Vagina (tissue), 2 donors: Measurements from ENCODE around the gene SPOCD1.

Experiments used
- CTCF ChIP-seq, 3 experiments: fragments of 450-650 bp in 2 of 3; fragments of 200-600 bp in 1 of 3; sonication (generic) in 1 of 3; IDR thresholded peaks; one replicate each; pipeline ENCODE4 v1.5.1; 2017 to 2019; ENCODE audit warnings: antibody characterized with exemption in 3 of 3, mild to moderate bottlenecking in 2 of 3, moderate library complexity in 2 of 3
- POLR2A ChIP-seq, 2 donors: fragments of 450-650 bp; IDR thresholded peaks; one replicate each; pipeline ENCODE4 v1.6.1; 2017; ENCODE audit warnings: antibody characterized with exemption in 2 of 2, mild to moderate bottlenecking in 2 of 2, moderate library complexity in 2 of 2
- POLR2AphosphoS5 ChIP-seq, 2 donors: sonication (generic); formaldehyde crosslinking; IDR thresholded peaks; one replicate each; pipeline ENCODE4 v1.9.0; 2017; ENCODE audit warnings: antibody characterized with exemption in 2 of 2, mild to moderate bottlenecking in 2 of 2, low read depth in 1 of 2; ENCODE audit not compliant: insufficient read depth in 1 of 2

DNA sequence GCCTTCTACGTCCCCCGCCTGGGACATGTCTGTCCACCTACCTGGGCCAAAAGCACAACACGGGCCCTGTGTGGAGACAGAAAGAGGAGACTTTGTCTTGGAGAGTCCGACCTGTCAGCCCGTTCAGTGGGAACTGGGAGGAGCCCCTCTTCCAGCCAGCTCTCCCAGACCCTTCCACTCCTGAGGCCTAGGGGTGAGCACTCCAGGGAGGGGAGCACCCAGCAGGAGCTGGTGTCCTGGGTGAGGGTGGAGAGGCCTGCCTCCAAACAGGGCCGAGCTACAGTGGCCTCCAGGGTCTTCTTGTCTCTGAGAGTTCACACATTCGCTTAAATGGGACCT lies 546 bp downstream of the SPOCD1 start:
- no peak for TF ChIP-seq CTCF (IDR thresholded peaks at IDR 0.05)
- TF ChIP-seq POLR2A (IDR thresholded peaks at IDR 0.05): no peak
- TF ChIP-seq POLR2AphosphoS5 (IDR thresholded peaks at IDR 0.05; ENCODE audit: insufficient read depth in 1 of 2, low read depth in 1 of 2): no peak
